Cardiac muscle cell (in vitro differentiated cells and primary cell): ENCODE measurements around the gene MAP3K19. TPM values are rescaled to one million over a fixed set of nuclear protein-coding genes. Genes with fewer than 3 reads are reported as not detected.

Source experiments
- DNase-seq, 2 donors: peaks; one replicate each; pipeline versions ENCODE4 v3.0.0 to v3.0.0-alpha.2; 2010 to 2017; ENCODE audit warnings: low read depth in 1 of 2, low spot score in 1 of 2
- H3K27ac ChIP-seq: fragments of 200-600 bp; sonication (generic); 2 replicates; pipeline ENCODE4 v1.5.1; 2016
- H3K27me3 ChIP-seq: fragments of 200-600 bp; sonication (generic); 2 replicates; pipeline ENCODE4 v1.6.0; 2016; ENCODE audit warnings: control low read depth
- H3K36me3 ChIP-seq: fragments of 200-600 bp; sonication (generic); 2 replicates; pipeline ENCODE4 v1.5.1; 2016; ENCODE audit warnings: control low read depth
- H3K4me1 ChIP-seq: fragments of 200-600 bp; sonication (generic); 2 replicates; pipeline ENCODE4 v1.8.1; 2017; ENCODE audit warnings: low read depth, mild to moderate bottlenecking, mixed run types
- H3K4me3 ChIP-seq: fragments of 200-600 bp; sonication (generic); 2 replicates; pipeline ENCODE4 v1.5.1; 2016; ENCODE audit warnings: mild to moderate bottlenecking
- H3K9me3 ChIP-seq: fragments of 200-600 bp; sonication (generic); 2 replicates; pipeline ENCODE4 v1.5.1; 2017; ENCODE audit warnings: low read depth, mild to moderate bottlenecking, control low read depth
- polyA plus RNA-seq: library from polyadenylated mRNA; unstranded; fragments of >200 nt; fragmentation: Nextera tagmentation; extraction: Ambion mirVana; gene quantifications from 2 replicates; pipeline ENCODE4 v1.2.1, GENCODE V29; 2016
- total RNA-seq: library from RNA; depleted of rRNA; stranded (reverse); fragments of >200 nt; gene quantifications from 2 replicates; pipeline ENCODE4 v1.2.3, GENCODE V29; 2016
- TF ChIP-seq, protein P1 (sequence below): IDR thresholded peaks from 2 replicates; pipeline ENCODE4 v1.5.1; 2012; ENCODE audit warnings: low read depth, mild to moderate bottlenecking, low read length

MAP3K19 gene
- total and polyA plus RNA-seq, 2 experiments from 2014 or later: not detected

GRCh38 chr2:134950886-134951285 lies 96.4 kb downstream of the MAP3K19 start:
- peaks cover 61% of the 10 kb centered on the region for H3K36me3 ChIP-seq
- H3K27me3 ChIP-seq: no peaks in the 10 kb centered on the region
- no peak overlapping the region for H3K27ac ChIP-seq
- no peaks in the 10 kb centered on the region for H3K9me3 ChIP-seq
- TF ChIP-seq, protein P1, sequence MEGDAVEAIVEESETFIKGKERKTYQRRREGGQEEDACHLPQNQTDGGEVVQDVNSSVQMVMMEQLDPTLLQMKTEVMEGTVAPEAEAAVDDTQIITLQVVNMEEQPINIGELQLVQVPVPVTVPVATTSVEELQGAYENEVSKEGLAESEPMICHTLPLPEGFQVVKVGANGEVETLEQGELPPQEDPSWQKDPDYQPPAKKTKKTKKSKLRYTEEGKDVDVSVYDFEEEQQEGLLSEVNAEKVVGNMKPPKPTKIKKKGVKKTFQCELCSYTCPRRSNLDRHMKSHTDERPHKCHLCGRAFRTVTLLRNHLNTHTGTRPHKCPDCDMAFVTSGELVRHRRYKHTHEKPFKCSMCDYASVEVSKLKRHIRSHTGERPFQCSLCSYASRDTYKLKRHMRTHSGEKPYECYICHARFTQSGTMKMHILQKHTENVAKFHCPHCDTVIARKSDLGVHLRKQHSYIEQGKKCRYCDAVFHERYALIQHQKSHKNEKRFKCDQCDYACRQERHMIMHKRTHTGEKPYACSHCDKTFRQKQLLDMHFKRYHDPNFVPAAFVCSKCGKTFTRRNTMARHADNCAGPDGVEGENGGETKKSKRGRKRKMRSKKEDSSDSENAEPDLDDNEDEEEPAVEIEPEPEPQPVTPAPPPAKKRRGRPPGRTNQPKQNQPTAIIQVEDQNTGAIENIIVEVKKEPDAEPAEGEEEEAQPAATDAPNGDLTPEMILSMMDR: no peak
- no peak for DNase-seq
- no peak overlapping the region for H3K4me3 ChIP-seq
- H3K4me1 ChIP-seq: no peaks in the 10 kb centered on the region

DNA sequence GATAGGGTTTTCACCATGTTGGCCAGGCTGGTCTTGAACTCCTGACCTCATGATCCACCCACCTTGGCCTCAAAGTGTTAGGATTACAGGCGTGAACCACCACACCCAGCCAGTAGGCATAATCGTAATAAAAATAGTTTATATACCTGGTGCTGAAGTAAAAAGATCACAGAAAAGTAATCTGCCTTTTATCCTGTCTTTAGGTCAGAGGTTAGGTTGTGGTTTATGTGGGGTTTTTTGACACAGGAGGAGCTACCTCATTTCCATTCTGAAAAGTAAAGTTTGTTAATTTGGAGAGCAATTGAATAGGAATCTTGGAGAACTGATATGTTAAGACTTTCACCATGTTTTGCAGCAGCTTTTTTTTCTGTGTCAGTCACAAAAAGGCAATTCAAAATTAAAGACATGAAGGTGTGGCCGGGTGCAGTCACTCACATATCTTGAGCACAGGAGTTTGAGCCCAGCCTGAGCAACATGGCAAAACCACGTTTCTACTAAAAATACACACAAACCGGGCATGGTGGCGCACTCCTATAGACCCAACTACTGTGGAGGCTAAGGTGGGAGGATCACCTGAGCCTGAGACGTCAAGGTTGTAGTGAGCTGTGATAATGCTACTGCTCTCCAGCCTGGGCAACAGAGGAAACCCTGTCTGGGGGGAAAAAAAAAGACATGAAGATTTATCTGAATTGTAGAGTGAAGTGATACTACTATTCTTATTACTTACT lies 97.1 kb downstream of the MAP3K19 start:
- no peak for DNase-seq
- Histone ChIP-seq H3K27me3 (no peaks in the 10 kb centered on the region), H3K27ac (no peak overlapping the region), H3K4me3 (no peak overlapping the region), H3K36me3 (peaks cover 58% of the 10 kb centered on the region), H3K9me3 (no peaks in the 10 kb centered on the region), H3K4me1 (no peaks in the 10 kb centered on the region)
- TF ChIP-seq, protein P1: no peak

GRCh38 chr2:134946073-134946472 lies 101.2 kb downstream of the MAP3K19 start:
- Histone ChIP-seq H3K4me3 (no peak overlapping the region), H3K4me1 (no peaks in the 10 kb centered on the region), H3K27ac (no peak overlapping the region), H3K27me3 (no peaks in the 10 kb centered on the region), H3K36me3 (peaks cover 35% of the 10 kb centered on the region), H3K9me3 (no peaks in the 10 kb centered on the region)
- TF ChIP-seq, protein P1: no peak
- DNase-seq: no peak

DNA sequence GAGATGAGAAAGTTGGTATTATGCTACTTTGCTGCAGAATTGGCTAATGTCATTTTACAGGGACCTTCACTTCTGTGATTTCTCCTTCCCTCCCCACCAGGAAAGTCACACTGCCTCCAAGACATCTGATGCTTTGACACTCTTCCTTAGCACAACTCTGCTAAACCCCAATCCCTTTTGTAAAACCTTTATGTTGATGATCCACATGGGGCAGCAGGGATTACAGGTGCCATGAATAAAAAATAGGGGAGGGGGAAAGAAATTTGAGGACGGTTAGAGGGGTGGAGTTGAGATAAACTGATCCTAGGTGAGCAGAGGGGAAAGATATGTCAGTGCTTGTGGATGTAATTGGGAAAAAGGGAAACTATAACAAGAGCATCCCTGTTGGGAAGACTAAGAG lies 102.3 kb downstream of the MAP3K19 start:
- TF ChIP-seq, protein P1: no peak
- no peaks in the 10 kb centered on the region for H3K9me3 ChIP-seq
- DNase-seq: no peak
- H3K36me3 ChIP-seq: peaks cover 34% of the 10 kb centered on the region
- peak overlapping the region; percentile 2 for H3K27ac ChIP-seq
- H3K4me3 ChIP-seq: no peak overlapping the region
- H3K4me1 ChIP-seq: no peaks in the 10 kb centered on the region
- H3K27me3 ChIP-seq: no peaks in the 10 kb centered on the region

GRCh38 chr2:134943540-134943939 lies 103.7 kb downstream of the MAP3K19 start:
- no peaks in the 10 kb centered on the region for H3K4me1 ChIP-seq

More at GRCh38 chr2:134943540-134943939, 103.7 kb downstream of the MAP3K19 start:
- DNase-seq: no peak
- peaks cover 39% of the 10 kb centered on the region for H3K36me3 ChIP-seq
- H3K4me3 ChIP-seq: no peak overlapping the region
- H3K9me3 ChIP-seq: no peaks in the 10 kb centered on the region
- H3K27ac ChIP-seq: no peak overlapping the region
- TF ChIP-seq, protein P1: no peak
- no peaks in the 10 kb centered on the region for H3K27me3 ChIP-seq
